Measurements from ENCODE around the gene TRMT112.

The TRMT112 gene

DNA sequence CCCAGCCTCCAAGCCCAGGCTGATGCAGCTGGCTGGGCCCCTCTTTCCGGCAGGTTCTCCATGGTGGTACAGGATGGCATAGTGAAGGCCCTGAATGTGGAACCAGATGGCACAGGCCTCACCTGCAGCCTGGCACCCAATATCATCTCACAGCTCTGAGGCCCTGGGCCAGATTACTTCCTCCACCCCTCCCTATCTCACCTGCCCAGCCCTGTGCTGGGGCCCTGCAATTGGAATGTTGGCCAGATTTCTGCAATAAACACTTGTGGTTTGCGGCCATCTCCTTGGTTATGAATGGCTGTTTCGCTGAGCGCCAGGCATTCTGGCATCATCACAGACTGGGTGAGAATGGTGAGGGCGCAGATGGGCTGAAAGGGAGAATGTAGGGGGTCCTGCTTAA is 4.2 kb upstream of the TRMT112 start:
- POLR2A ChIA-PET, result interaction anchor here (0.6 kb wide), 1 partner anchor 107 kb away, joined by 3 read pairs; no protein-coding TSS in a partner anchor
- H3K4me3 ChIP-seq (ENCODE audit: low read depth, low read length), result no peak overlapping the region
- CTCF ChIA-PET, result interaction anchor here (1.3 to 5.2 kb wide), 3 partner anchors 12 to 34 kb away, joined by 3 to 27 read pairs (median 25); no protein-coding TSS in a partner anchor
- TF ChIP-seq, protein P1, sequence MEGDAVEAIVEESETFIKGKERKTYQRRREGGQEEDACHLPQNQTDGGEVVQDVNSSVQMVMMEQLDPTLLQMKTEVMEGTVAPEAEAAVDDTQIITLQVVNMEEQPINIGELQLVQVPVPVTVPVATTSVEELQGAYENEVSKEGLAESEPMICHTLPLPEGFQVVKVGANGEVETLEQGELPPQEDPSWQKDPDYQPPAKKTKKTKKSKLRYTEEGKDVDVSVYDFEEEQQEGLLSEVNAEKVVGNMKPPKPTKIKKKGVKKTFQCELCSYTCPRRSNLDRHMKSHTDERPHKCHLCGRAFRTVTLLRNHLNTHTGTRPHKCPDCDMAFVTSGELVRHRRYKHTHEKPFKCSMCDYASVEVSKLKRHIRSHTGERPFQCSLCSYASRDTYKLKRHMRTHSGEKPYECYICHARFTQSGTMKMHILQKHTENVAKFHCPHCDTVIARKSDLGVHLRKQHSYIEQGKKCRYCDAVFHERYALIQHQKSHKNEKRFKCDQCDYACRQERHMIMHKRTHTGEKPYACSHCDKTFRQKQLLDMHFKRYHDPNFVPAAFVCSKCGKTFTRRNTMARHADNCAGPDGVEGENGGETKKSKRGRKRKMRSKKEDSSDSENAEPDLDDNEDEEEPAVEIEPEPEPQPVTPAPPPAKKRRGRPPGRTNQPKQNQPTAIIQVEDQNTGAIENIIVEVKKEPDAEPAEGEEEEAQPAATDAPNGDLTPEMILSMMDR (IDR thresholded peaks at IDR 0.05; ENCODE audit: insufficient read depth, low read length, missing control alignments), result no peak
- DNase-seq (ENCODE audit: low read depth, low spot score), result no peak

DNA sequence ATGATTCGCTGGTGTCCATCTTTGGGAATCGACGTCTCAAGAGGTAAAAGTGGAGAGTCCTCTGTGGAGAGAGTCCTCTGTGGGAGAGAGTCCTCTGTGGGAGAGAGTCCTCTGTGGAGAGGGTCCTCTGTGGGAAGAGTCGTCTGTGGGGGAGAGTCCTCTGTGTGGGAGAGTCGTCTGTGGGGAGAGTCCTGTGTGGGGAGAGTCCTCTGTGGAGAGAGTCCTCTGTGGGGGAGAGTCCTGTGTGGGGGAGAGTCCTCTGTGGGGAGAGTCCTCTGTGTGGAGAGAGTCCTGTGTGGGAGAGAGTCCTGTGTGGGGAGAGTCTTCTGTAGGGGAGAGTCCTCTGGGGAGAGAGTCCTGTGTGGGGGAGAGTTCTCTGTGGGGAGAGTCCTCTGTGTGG is 3.7 kb upstream of the TRMT112 start:
- no peak for DNase-seq (ENCODE audit: low read depth, low spot score)
- POLR2A ChIA-PET, result no interaction called here
- no peak overlapping the region for H3K4me3 ChIP-seq (ENCODE audit: low read depth, low read length)
- CTCF ChIA-PET, result interaction anchor here (1.3 to 5.2 kb wide), 3 partner anchors 12 to 35 kb away, joined by 3 to 27 read pairs (median 25); no protein-coding TSS in a partner anchor
- TF ChIP-seq, protein P1 (IDR thresholded peaks at IDR 0.05; ENCODE audit: insufficient read depth, low read length, missing control alignments), result no peak

DNA sequence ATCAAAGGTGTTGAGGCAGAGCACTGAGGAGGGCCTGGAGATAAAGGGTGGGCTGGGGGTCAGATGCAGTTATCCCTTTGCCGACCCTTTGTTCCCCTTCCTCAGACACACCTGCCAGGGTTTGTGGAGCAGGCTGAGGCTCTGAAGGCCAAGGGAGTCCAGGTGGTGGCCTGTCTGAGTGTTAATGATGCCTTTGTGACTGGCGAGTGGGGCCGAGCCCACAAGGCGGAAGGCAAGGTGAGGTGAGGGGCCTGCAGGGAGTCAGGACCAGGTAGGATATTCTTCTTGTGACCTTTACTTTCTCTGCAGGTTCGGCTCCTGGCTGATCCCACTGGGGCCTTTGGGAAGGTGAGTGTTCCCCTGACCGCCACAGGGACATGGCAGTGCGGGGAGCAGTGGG is 3.2 kb upstream of the TRMT112 start:
- CTCF ChIA-PET, result interaction anchor here (1.1 to 10.4 kb wide), 3 partner anchors 11 to 35 kb away, joined by 4 to 111 read pairs (median 4); partner anchors contain the start of genes CATSPERZ and ESRRA
- TF ChIP-seq, protein P1 (IDR thresholded peaks at IDR 0.05; ENCODE audit: insufficient read depth, low read length, missing control alignments), result no peak
- H3K4me3 ChIP-seq (ENCODE audit: low read depth, low read length), result no peak overlapping the region
- DNase-seq (ENCODE audit: low read depth, low spot score), result no peak
- POLR2A ChIA-PET, result no interaction called here

DNA sequence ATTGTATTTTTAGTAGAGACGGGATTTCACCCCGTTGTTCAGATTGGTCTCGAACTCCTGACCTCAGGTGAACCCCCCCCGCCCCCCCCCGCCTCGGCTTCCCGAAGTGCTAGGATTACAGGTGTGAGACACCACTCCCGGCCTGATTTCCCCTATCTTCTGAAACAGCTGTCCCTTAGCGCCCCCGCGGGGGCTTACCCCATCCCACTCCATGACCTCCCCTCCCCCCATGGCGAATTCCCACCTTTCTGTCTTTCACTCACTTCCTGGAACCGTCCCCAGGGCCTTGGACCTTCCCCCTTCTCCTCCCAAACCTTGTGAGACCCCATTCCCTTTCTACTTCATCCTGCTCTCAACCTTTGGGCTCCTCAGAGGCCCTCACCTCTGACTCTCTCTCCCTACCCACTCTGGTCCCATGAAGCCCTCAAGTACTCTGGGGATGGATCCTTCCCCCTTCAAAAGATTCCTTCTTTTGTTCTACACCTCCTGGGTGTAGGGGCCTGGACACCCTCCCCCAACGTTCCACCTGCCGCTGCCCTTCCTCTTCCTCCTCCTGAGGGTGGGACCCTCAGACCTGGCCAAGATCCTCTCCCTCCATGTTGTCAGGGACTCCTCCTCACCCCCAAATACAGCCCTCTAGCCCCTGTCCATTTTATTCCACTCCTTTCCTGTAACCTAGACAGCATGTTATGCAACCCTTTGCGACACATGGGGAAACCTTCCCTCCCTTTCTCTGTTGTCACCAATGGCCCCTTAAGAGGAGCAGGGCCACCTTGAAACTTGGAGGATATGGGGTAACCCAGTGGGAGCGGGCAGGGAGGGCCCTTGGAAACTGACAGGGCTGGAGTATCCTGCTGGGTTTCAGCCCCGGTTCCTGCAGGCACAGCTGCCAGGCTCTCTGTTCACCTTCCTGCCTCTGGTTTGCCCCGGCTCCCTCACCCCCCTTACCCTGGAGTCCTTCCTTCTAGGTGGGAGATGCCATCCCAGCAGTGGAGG is 1.7 kb upstream of the TRMT112 start:
- POLR2A ChIA-PET, result no interaction called here

DNA sequence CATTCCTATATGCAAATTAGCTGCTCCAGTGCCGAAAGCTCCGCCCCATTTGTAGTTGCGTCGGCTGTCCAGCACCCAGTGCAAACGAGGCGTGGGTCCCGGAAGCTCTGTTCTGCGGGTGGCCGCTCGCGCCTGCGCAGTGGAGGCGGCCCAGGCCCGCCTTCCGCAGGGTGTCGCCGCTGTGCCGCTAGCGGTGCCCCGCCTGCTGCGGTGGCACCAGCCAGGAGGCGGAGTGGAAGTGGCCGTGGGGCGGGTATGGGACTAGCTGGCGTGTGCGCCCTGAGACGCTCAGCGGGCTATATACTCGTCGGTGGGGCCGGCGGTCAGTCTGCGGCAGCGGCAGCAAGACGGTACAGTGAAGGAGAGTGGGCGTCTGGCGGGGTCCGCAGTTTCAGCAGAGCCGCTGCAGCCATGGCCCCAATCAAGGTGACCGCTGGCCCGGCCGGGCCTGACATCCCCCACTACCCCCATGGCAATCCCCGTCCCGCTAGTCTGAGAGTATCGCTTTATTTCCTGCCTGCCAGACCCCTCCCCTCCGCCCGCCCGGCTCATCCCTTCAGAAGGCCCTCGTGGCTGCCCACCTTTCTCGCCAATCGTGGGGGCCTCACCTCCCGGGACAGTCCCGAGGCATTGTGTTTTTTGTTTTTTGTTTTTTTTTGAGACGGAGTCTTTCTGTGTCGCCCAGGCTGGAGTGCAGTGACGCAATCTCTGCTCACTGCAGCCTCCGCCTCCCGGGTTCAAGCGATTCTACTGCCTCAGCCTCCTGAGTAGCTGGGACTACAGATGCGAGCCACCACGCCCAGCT is 804 bp upstream of the TRMT112 start, which contains the start of gene PRDX5:
PRDX5 (plus strand) TSS at position 161 of the 805 bp plus-strand sequence; CDS start at position 256, 95 bp downstream.
- POLR2A ChIA-PET, result interaction anchor here (0.6 to 1.6 kb wide), 19 partner anchors 9 to 1502 kb away, joined by 3 to 14 read pairs (median 4); partner anchors contain the start of genes ESRRA, GPR137, PPP1R14B and STIP1
- TF ChIP-seq, protein P1 (IDR thresholded peaks at IDR 0.05; ENCODE audit: insufficient read depth, low read length, missing control alignments), result peak; percentile 50
- CTCF ChIA-PET, result interaction anchor here (0.6 to 10.4 kb wide), 16 partner anchors 9 to 317 kb away, joined by 3 to 111 read pairs (median 4); partner anchors contain the start of genes CATSPERZ, ESRRA and RPS6KA4
- H3K4me3 ChIP-seq (ENCODE audit: low read depth, low read length), result peak within 1 kb of the TSS; percentile 96
- peak; percentile 59 for DNase-seq (ENCODE audit: low read depth, low spot score)

More for the DNA sequence above, 1.7 kb upstream of the TRMT112 start:
- peak overlapping the region; percentile 96 for H3K4me3 ChIP-seq (ENCODE audit: low read depth, low read length)
- CTCF ChIA-PET, result interaction anchor here (1.3 to 10.4 kb wide), 6 partner anchors 13 to 318 kb away, joined by 3 to 111 read pairs (median 5); partner anchors contain the start of genes CATSPERZ and ESRRA
- TF ChIP-seq, protein P1 (IDR thresholded peaks at IDR 0.05; ENCODE audit: insufficient read depth, low read length, missing control alignments), result no peak
- DNase-seq (ENCODE audit: low read depth, low spot score), result no peak
